GM21619 (cell line): ENCODE results near the gene RPN1.

Source experiments
- ATAC-seq: cut with Tn5 transposase; IDR thresholded peaks from one replicate; pipeline ENCODE4 v1.9.1; 2021; ENCODE audit not compliant: unreplicated experiment

Gene RPN1

DNA sequence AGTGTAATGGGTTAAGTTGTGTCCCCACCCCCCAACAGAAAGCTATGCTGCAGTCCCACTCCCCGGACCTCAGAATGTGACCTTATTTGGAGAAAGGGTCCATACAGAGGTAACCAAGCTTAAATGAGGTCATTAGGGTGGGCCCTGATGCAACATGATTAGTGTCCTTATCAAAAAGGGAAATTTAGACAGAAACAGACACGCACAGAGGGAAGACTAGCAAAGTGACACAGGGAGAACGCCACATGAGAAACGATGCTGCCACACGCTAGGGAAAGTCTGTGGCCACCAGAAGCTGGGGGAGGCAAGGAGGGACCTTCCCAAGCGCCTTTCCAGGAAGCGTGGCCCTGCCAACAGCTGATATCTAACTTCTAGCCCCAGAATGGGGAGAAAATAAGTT is 65.4 kb downstream of the RPN1 start:
- no peak for ATAC-seq

DNA sequence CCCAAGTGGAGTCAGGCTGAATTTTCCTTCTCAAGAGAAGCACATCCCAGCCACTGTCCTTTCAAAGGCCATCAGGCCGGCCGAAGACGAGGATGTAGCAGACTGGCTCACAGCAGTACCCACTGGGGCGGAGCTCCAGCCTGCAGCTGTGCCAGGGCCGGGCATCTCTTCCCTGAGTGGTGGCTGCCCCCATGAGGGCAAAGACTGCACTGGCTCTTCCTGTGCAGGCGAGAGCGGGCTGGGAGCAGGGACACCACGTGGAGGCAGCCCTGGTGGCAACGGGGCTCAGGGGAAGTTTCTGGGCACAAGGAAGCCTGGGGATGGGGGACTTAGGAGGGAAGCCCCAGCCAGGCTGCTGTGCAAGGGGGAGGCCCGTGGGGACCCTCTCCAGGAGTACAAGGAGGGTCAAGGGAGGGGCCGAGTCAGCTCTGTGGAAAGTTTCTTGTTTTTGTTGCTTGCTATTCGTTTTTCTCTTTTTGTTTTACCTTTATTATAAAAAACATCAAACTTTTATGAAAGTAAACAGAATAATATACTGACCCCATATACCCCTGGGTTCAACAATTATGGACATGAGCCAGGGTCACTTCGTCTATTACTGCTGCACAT is 66.1 kb downstream of the RPN1 start:
- ATAC-seq = no peak

DNA sequence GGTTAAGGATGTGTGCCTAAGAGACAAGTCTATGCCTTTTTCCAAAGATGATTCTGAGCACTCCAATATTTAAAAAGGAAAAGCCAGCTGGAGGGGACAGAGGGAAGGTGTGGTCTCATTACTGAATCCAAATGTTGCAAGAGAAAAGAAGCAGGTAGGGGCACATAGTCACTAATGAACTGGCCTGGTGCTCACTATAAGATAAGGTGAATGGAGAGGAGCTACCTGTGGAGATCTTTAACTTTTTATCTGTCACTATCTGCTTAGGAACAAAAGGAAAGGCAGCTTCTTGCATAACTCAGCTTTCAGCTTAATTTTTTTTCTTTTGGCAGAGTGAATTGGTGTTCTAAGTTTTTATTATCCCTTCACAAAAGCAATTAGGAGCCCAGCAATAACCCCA is 69.1 kb downstream of the RPN1 start:
- no peak for ATAC-seq

DNA sequence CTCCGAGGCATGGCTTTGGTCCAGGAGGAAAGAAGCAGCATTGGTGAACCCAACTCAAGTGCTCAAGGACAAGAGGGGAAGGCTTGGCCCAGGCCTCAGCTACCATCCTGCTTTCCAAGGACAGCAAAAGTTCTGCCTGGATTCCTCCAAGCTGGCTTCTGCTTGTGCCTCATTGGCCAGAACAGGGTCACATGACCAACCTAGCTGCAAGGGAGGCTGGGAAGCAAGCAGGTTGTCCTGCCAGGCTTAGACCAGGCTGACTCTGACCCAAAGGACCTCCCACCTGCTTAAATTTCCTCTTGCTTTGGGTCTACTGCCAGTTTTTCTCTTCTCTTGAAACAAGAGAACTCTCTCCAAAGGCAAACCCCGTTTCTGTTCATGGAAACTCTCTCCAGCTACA is 70.7 kb downstream of the RPN1 start:
- ATAC-seq = no peak

DNA sequence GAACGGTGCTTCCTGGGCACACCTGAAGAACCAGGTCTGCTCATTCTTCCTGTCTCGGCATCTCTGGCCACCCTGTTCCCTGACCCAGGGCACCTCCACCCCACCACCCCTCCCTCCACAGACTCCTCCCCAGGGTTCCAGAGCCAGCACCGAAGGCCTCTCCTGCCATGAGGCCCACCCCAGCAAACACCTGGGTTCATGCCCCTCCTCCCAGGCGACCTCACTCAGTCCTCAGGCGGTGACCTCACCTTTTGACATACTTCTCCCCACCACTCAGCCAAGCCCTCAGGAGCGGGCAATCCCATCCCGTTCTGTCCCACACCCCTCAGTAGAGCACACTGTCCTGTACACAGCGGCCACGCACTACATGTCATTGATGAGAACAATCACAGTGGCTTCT is 72.3 kb downstream of the RPN1 start:
- ATAC-seq = no peak

DNA sequence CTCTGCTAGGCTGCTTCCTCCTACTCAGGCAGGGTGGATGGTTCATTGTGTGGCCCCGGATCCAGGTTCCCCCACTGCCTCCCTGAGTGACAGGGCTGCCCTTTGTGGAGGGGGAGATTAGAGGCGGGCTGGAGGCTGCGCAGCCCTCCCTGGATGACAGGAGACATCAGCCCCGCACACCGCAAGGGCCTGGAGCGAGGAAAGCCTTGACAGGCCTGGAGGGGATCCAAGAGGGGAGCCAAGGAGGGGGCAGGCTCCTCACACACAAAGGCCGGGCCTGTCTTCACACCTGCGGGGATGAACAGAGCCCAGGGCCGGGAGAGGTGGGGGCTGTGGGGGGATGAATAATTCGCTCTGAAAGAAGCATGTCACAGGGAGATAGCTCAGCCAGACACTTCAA is 72.9 kb downstream of the RPN1 start:
- no peak for ATAC-seq

DNA sequence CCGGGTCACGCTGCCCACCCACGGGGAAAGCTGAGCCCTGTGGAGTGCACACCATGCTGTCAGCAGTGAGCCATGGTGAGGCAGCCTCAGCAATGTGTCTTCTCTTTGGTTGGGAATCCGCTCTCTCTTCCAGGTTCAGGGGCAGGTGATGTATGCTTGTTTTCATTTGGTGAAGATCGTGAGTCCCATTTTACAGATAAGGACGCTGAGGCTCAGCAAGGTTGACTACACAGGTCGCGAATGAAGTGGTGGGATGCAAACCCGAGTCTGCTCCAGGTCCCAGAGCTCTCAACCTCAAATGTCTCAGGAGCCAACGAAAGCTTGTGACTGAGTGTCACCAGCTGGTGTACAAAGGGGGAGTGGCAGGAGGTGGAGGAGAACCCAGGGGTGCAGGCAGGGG is 74.3 kb downstream of the RPN1 start:
- no peak for ATAC-seq

DNA sequence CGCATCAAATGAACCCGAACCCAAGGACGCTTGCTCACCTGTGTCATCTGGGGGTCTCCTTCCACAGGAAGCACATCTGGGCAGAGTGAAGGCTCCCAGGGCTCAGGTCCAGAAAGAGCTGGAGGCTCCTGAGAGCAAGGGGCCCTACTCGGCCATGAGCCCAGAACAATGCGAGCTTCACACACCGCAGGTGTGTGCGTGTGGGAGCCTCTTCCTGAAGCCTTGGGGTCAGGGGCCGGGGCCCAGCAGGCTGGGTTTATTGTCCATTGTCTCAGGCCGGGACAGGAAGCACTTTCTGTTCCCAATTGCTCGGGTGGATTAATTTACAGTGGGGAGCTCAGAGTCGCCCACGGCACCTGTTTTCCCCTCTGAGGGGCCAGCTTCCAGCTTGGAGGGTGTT is 74.8 kb downstream of the RPN1 start:
- no peak for ATAC-seq

DNA sequence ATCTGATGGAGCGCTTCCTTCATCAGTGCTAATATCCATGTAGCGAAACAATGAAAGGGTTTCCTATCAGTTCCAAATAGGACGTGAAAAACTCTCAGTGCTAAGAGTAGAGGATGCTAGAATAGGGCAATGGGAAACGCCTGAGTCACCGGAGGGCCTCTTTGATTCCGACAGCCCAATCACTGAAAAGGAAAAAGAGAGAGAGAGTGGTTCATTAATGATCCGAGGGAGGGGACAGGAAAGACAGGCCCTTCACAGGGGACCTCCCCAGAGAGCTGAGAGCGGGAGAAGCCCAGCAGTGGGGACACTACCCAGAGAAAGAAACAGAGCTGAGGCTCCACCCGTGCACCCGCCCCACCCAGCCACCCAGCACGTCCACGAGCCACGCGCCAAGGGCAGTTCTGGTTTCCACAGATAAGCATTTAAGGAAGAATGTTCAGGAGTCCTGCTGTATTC is 76.9 kb downstream of the RPN1 start:
- ATAC-seq = no peak

DNA sequence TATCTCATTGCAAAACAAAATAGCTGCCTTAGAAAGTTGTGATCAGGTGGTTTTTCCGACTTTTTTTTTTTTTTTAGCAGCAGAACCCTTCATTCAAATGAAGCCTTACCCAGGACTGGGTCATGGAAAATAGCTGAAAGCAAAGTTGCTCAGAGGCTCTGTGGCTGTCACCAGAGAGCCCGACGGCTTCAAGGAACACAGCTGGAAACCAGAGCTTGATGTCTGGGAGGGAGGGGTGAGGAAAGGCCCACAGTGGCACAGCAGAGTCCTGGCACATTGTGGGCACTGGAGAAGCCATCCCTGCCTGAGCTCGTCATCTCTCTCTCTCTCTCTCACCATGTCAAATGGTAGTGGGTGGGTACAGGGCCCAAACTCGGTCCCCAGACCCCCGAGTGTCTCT is 77.5 kb downstream of the RPN1 start:
- no peak for ATAC-seq

DNA sequence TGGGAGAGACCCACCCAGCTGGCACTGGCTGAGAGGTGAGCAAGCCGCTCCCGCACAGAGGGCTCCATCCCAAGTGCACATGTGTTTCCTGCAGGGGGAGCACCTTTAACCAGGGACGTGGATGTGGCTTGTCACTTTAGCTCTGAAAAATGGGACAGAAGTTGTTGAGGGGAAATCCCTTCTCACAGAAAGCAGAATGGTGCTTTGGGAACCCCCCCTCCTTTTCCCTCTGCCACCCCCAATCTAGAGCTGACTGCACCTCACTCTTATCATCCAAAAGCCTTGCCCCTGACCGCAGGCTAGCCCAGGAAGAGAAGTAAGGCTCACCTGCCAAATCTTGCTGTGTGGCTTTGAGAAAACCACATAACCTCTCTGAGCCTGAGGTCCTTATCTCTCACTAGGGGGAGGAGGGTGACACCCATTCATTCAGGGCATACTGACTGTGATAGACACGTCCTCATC is 77.9 kb downstream of the RPN1 start:
- no peak for ATAC-seq

DNA sequence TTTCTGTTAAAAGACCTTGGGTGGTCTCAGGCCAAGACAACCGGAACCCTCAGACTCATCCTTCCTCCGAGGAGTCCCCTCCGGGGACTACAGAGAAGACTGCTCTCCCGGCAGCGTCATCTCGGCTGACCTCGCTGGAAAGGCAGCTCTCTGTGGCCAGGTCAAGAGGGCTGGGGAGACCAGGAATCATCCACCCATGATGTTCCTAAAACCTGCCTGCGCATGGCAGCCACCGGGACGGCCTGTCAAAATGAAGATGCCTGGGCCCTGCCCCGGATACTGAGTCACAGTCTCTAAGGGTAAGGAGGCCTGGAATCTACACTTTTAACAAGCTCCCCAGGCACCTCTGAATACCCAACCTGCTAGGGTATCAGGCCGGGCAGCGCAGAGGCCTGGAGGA is 78.6 kb downstream of the RPN1 start:
- no peak for ATAC-seq
